HG02840 (cell line): Measurements from ENCODE around the gene TCF12.

ENCODE experiments used
- ATAC-seq: cut with Tn5 transposase; IDR thresholded peaks from one replicate; pipeline ENCODE4 v1.9.1; 2021; ENCODE audit warnings: mild to moderate bottlenecking, moderate library complexity, moderate number of reproducible peaks; ENCODE audit not compliant: unreplicated experiment, low FRiP score

The TCF12 gene

DNA sequence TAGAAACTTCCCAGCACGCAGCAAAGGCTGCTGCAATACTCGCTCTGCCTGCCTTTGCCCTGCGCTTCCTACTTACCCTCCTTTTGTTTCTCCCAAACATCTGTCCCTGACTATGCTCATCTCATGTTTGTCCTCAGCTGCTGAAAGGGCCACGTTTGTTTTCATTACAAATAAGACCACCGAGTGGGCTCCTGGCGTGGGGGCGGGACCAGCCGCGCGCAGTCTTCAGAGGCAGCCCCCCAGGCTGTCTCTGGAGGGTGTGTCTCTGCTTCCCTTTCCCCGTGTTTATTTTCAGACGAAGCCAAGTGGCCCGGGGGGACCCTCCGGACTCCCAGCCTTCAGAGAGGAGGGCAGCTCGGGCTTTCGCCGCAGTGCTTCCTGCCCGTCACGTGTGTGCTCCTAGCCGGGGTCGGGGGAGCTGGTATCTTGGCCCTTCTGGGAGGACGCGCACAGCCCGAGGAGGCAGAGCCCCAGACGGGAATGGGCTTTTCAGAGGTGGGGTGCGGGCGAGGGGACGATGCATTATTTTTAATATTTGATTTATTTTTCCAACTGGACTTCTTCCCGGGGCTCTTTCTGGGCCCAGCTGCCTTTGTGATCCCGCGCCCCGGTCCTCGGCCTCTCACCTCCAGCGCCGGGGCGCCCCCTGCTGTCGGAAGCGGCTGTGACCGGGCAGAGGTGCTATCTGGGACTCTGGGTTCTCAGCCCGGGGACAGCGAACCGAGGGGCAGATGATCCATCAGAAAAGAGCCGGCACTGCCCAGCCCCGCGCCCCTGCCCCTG lies 387.9 kb downstream of the TCF12 start:
- ATAC-seq: no peak

DNA sequence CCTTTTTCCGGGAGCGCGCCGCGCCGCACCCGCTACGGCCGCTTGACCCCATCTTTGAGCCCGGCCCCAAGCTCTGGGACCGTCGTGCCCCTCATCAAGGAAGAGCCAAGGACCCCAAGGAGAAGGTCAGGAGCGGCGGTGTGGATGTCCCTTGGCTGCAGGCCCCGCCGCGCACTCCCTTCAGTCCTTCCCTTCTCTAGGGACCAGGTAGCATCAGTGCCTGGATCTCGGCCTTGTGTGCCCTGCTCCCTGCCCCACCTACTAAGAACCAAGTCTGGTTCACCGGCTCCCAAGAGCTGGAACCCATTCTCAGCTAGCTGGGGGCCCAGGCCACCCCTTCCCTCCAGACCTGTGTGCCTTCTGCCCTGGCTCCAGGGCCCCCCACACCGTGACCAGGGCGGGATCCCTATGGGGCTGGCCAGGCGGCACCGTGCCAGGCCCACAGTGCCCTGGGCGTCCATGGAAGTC lies 388.5 kb downstream of the TCF12 start:
- ATAC-seq: no peak

GRCh38 chr15:57307527-57308169 lies 389.2 kb downstream of the TCF12 start:
- no peak for ATAC-seq

DNA sequence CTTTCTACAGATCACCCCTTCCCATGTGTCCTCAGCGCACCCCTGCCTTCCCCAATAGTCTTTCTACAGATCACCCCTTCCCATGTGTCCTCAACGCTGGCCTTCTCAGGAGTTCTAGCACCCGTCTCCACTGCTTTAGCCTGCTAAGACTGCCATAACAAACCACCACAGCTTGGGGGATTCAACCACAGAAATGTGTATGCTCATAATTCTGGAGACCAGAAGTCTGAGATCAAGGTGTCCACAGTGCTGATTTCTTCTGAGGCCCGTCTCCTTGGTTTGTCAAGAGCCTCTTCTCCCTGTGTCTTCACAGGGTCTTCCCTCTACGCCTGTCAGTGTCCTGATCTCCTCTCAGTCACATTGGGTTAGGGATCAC lies 389.7 kb downstream of the TCF12 start:
- no peak for ATAC-seq

- ATAC-seq: no peak
Observed at GRCh38 chr15:57309856-57310760, 391.7 kb downstream of the TCF12 start.

GRCh38 chr15:57310876-57311275 lies 392.4 kb downstream of the TCF12 start:
- ATAC-seq: no peak

- ATAC-seq: no peak
Observed at GRCh38 chr15:57312006-57312317, 393.5 kb downstream of the TCF12 start.

GRCh38 chr15:57312318-57313133 lies 394.1 kb downstream of the TCF12 start:
- no peak for ATAC-seq

DNA sequence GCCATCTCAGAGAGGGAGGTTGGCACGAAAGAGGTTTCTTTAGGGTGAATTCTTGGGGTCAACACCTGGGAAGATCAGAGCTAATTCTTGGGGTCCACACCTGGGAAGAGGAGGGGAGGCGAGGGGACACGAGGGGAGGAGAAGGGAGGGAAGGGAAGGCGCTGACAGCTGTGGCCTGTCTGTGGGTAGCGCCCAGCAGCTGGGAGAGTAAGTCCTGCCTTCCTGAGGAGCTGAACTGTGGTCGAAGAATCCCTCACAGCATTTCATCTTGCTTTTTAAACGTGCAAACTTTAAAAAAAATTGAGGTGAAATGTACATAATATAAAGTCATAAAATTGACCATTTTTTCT lies 394.7 kb downstream of the TCF12 start:
- ATAC-seq: no peak

DNA sequence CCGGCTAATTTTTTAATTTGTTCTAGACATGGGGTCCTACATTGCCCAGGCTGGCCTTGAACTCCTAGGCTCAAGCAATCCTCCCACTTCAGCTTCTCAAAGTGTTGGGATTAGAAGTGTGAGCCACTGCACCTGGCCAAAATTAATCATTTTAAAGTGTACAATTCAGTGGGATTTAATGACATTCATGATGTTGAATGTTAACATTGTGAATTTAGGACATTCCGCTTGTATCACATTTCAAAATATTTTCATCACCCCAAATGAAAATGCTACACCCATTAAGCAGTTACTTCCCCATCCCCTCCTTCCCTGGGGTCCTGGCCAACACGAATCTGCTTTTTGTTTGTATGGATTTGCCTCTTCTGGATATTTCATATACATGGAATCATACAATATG lies 395.8 kb downstream of the TCF12 start:
- no peak for ATAC-seq

DNA sequence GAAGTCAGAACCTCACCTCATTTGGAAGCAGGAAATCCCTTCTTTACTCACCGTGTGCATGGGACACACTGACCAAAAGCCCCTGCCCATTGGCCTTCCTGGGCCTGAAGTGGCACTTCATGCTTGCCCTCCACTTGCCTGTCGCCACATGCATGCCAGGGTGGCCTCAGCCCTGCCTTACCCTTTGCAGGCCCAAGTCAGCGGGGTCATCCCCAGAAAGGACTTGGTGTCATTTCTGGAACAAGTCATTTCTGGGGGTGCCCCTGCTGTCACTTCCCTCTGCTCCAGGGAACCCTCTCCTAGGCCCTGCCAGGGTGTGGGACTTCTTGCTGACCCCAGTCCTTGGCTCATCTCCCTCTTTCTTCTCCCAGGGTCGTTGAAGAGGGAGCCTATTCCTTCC lies 398.0 kb downstream of the TCF12 start:
- ATAC-seq: no peak

DNA sequence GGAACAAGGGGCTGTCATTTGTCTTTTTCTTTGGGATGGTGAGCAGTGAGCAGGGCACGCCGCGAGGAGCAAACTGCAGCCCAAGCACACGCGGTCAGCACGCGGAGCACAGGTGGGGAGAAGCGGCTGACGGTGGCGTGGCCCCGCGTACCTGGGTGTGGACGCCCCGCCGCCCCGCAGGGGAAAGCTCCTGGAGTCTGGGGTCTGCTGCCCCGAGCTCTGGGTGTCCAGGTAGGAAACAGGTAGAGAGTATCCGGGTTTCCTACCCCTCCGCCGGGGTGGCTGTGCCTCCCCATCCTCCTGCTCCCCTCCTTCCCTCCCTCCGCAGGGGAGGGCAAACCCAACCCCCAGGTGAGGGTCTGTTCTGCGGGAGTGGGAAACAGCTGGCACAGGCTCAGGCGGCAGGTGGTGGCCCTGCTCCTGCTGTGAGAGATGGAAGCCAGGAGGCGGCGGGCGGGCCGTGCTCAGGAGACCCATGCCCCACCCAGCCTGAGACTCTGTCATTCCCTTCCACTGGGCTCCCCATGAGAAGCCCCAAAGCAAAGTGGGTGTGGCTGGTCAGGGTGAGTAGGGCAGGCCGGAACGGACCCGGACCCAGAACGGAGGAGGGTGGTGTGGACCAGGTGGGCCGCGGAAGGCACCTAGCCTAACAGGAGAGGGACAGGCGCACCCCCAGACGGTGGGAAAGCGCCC lies 400.9 kb downstream of the TCF12 start:
- ATAC-seq: no peak

GRCh38 chr15:57319919-57320560 lies 401.6 kb downstream of the TCF12 start:
- ATAC-seq: no peak

DNA sequence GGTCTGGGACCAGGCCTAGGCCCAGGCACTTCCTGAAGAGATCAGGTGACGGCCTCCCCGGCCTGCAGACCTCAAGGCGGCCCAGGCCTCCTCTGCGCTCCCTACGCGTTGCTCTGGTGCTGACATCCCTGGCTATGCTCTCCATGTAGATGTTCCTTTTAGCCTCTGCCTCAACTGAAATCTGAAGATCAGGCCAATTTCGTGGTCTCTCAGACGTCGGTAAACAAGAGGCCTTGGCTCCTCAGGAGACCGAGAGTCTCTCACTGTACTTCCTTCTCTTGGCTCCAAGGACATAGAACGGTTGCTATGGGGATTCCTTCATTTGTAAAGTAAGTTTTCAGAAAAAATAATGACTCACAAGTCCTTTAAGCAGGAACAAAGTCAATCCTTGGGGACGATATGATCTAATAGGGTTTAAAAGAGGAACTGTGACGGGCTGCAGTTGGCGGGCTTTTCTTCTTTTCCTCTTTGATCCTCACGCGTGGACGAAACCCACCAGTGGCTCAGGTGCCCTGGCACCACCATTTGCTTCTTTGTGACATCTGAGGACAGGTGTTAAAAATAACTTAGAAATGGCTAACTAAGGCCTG lies 402.3 kb downstream of the TCF12 start:
- ATAC-seq: no peak

GRCh38 chr15:57321485-57321884 lies 403.0 kb downstream of the TCF12 start:
- no peak for ATAC-seq

DNA sequence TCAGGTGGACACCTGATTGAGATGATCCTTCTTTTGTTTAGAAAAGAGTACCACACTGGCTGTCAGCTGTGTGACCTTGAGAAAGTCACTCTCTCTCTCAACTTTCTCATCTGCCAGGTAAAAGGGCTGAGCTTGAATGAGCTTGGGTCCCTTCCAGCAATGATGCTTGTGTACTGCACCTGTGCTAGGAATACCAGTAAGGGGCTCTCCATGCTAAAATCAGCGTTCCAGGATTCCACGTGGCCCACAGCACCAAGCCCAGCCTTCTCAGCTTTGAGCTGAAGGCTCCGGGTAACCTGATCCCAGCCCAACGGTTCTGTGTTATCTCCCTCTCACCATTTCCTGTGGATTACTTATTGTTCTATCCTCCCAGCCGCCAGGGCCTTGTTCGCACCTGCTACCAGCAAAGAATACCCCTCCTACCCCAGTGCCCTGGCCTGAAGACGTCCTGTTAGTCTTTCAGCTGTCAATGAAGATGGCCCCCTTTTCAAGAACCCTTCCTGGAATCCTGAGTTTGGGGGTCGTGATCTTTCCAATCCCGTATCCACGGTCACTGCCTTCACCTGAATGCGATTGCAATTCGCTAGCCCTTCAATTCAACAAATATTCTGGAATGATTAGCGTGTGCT lies 403.6 kb downstream of the TCF12 start:
- ATAC-seq: no peak

DNA sequence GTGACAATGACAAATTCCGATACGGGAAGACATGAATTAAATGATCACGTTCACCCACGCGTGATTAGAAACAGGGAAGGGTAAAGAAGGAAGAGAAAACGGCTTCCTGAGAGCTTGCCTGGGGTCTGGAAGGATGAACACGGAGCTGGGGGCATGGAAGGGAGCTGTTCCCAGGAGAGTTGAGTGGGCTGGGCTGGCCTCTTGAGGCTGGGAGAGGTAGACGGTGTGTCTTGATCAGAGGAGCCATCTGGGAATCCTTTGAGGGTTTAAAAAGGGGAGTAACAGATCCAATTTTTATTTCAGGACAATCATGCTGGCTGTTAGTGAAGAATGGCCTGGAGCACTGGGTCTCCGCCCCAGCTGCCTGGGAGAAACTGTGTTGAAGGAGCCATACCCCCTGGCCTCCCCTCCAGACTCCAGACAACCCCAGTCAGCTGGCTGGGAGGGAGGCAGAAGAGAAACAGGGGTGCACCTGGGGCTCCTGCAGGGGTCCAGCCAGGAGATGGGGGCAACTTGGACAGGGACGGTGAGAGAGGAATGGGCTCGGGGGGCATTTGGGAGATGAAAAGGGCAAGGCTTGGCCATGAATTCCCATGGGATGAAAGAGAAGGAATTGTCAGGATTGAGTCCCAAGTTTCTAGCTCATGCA lies 404.3 kb downstream of the TCF12 start:
- no peak for ATAC-seq

GRCh38 chr15:57323299-57323805 lies 404.9 kb downstream of the TCF12 start:
- no peak for ATAC-seq
